ENCODE data around the gene RTP1.
"Not testable (repeated sequence)": the region's sequence is repeated elsewhere in the genome, so short reads cannot be mapped to it uniquely, and the experiment has no call there.

Gene RTP1
- total RNA-seq: 0 reads per million in 3 experiments

GRCh38 chr3:187197335-187197649 lies at the start of gene RTP1:
Gene RTP1 (plus strand): TSS chr3:187197486. CDS start chr3:187197516, 30 bp downstream.
- DNase-seq: no peak

DNA sequence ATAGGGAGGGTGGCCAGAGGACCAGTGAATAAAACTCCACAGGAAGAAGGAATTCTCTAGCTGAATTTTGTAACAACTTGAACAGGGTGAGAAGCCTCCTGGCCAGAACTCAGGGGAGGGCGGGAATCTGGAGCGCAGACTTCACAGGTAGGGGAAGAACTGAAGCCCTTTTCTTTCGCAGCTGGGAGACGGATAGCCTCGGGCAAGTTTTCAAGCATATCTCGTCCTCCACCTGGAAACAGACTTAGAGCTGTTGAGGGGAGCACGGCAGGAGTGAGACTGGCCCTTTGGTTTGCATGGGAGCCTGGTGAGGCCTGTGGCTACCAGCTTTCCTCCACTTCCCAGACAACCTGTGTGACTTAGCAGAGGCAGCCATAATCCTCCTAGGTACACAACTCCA lies 47.1 kb upstream of the RTP1 start:
- no peak for DNase-seq

- DNase-seq: peak; percentile 46
These were observed 46.7 kb upstream of the RTP1 start for GRCh38 chr3:187150599-187150998.

- DNase-seq: no peak
These were observed 35.7 kb upstream of the RTP1 start for GRCh38 chr3:187161556-187161955.

GRCh38 chr3:187162265-187162953 lies 34.9 kb upstream of the RTP1 start:
- DNase-seq: no peak

GRCh38 chr3:187165144-187165543 lies 32.1 kb upstream of the RTP1 start:
- peak; percentile 62 for DNase-seq

- no peak for DNase-seq
These were observed 30.5 kb upstream of the RTP1 start for GRCh38 chr3:187166750-187167149.

GRCh38 chr3:187167777-187168176 lies 29.5 kb upstream of the RTP1 start:
- DNase-seq: no peak

DNA sequence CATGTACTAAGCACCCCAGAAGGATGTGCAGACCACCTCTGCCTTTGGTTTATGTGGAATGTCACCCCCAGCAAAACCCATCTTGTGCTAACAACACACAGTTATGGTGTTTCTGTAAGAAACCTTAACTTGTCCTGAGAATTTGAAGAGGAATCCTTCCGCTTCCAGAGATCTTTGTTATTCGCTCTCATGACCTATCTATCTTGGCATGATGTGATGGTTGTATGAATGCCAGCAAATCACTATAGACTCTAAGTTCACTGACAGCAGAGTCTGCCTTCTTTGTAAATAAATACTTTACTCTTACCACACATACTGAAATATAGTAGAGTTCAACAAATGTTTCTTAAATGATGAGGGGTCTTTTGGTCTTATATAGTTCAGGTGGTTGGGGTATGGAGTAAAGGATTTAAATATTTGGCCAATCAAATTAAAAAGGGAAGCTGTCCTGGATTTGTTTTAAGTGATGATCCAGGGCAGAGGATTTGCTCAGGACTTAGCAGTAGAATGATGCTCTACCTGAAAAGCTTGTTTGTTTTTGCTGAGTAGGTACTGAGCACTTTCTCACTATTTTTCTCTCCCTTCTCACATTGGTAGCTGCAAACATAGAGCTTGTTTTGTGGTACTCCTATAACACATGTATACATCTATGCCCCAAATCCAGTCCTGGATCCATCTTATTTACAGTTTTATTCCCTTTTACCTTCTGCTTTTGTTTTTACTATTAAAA lies 27.9 kb upstream of the RTP1 start:
- DNase-seq: no peak

GRCh38 chr3:187170911-187171310 lies 26.4 kb upstream of the RTP1 start:
- not testable (repeated sequence) for DNase-seq

GRCh38 chr3:187172929-187173328 lies 24.4 kb upstream of the RTP1 start:
- DNase-seq: no peak

GRCh38 chr3:187181454-187182170 lies 15.7 kb upstream of the RTP1 start:
- DNase-seq: no peak

DNA sequence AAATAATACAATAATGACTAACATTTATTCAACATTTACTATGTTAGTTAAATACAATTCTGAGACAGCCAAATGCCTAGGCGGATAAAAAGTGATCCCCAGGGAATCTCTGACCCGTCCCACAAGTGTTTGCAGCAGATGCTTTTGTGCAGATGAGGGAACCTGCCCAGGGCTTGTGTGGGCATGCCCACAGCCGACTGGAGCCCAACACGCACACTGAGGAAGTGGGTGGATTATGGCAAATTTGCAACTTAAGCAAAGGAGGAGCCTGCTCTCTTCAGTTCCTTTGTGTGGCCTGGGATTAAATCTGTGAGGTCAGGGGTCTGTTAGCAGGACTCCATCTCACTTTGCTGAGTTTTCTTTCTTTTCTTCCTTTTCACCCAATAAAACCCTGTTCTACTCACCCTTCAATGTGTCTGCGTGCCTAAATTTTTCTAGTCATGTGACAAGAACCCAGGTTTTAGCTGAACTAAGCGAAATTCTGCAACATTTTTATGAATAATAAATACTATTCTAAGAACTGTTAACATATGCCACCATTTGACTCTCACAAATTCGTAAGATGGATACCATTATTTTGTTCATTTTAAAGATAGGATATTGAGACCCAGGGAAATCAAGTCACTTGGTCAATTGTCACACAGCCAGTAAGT lies 13.9 kb upstream of the RTP1 start:
- no peak for DNase-seq

- no peak for DNase-seq
These were observed 13.4 kb upstream of the RTP1 start for GRCh38 chr3:187183903-187184302.

DNA sequence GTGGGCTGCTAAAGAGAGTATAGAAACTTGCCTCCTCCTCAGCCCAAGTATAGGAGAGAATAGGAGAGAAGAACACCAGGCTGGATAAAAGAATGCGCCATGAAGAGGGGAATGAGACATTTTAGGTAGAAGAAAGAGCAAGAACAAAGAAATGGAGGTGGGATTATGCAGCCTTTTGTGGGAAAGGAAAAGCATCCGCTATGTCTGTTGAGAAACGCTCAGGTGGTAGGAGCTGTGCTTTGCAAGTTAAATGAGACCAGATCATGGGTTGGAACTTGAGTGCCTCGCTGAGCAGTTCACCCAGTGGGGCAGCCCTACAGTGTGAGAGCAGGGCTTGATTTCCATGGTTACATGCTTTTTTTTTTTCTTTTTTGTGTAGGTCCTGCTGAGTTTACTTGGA lies 11.5 kb upstream of the RTP1 start:
- no peak for DNase-seq

DNA sequence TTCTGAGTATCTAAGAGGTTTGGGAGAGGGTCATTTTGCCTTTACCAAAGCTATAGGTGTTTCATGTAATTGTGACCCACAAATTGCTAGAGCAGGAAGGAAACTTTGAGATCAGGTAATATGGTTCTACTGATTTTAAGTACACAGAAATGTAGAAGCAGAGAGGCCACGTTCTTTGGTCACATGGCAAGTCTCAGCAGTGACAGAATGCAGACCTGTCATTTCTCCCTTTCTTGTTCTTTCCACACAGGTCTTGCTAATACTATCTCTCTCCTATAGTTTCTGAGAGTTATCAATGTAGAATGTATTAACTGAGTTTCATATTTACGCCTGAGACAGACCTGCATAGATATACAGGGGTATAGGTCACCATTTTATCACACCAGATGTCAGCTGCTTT lies 10.9 kb upstream of the RTP1 start:
- DNase-seq: no peak

DNA sequence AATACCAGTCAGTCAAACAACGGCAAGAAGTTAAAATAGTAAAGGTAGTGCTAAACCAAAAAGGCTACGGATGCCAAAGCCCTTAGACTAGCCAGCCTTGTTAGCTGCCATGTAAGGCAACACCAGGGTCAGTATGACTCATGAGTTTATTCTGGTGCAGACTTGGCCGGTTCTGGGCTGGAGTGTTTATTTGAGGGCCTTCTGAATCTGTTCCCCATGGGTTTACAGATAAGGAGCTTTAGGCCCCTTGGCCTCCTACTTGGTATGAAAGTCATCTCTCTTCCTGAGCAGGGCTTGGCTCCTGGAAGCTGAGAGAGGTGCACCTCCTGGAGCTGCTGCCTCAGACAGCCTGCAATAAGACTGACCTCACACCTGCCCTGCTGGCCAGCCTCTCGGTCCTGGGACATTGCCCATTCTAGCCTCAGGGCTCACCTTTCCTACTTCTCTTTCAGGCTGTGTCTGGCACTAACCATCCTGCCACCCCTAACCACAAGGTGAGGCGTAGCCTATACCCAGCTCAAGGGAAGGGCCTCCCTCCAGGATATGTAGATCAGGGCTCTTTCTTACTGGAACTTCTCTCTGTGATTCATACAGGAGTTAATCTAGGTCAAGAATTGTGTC lies 10.4 kb upstream of the RTP1 start:
- DNase-seq: no peak

DNA sequence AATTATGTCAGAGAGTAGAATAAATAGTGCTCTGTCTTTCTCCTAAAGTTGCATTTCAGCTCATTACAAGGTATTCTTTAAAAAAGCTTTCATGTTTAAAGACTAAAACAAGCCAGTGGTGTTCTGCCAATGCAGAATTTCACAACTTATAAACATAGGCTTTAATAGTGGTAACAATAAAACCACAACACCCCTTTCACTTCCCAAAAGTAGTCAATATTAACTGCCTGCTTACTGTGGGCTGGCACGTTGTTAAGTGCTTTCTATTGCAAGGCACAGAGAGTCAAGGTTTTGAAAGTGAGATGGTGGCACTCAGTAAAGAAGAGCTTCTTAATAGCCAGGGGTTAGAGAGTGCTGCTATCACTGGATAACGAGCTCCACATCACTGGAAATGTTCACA lies 8.4 kb upstream of the RTP1 start:
- DNase-seq: no peak

- no peak for DNase-seq
These were observed 6.0 kb upstream of the RTP1 start for GRCh38 chr3:187191271-187191670.

GRCh38 chr3:187193181-187193580 lies 4.1 kb upstream of the RTP1 start:
- DNase-seq: no peak

- DNase-seq: no peak
These were observed 532 bp upstream of the RTP1 start for GRCh38 chr3:187196573-187197334.

DNA sequence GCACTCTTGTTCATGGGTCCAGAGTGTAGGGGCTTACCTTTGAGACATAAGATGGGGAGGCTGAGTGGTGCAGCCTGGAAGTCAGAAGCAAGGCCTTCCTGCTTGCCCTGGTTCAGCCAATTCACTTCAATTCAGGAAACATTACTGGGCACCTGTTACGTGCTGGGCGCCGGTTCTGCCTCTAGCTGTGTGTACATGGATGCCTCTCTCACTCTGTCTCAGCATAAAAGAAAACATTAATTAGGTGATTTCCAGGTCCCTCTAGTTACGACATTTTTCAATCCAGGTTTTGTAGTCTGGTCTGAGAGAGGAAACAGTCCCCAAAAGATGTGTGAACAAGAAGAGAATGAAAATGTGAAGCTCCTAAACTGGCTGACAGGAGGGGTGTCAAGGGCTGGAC lies 1.2 kb downstream of the RTP1 start:
- DNase-seq: no peak
